Tibial nerve (tissue), 3 donors: Measurements from ENCODE around the gene MYO1D.
"Not testable (repeated sequence)": the region's sequence is repeated elsewhere in the genome, so short reads cannot be mapped to it uniquely, and the experiment has no call there.

Experiments used
- POLR2A ChIP-seq, 2 donors: fragments of 450-650 bp; IDR thresholded peaks; one replicate each; pipeline ENCODE4 v1.6.1; 2017; ENCODE audit warnings: antibody characterized with exemption in 2 of 2, mild to moderate bottlenecking in 2 of 2, moderate library complexity in 2 of 2
- TF ChIP-seq, protein P1 (sequence below), 5 experiments: fragments of 200-600 bp in 3 of 5; fragments of 450-650 bp in 2 of 5; sonication (generic) in 3 of 5; IDR thresholded peaks; one replicate each; pipeline ENCODE4 v1.5.1; 2016 to 2019; ENCODE audit warnings: antibody characterized with exemption in 5 of 5, mild to moderate bottlenecking in 3 of 5, moderate library complexity in 2 of 5

DNA sequence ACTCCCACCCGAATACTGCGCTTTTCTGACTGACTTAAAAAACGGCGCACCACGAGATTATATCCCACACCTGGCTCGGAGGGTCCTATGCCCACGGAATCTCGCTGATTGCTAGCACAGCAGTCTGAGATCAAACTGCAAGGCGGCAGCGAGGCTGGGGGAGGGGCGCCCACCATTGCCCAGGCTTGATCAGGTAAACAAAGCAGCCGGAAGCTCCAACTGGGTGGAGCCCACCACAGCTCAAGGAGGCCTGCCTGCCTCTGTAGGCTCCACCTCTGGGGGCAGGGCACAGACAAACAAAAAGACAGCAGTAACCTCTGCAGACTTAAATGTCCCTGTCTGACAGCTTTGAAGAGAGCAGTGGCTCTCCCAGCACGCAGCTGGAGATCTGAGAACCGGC, 10.5 kb upstream of the MYO1D start:
- not testable (repeated sequence) for TF ChIP-seq POLR2A (IDR thresholded peaks at IDR 0.05)
- TF ChIP-seq, protein P1, sequence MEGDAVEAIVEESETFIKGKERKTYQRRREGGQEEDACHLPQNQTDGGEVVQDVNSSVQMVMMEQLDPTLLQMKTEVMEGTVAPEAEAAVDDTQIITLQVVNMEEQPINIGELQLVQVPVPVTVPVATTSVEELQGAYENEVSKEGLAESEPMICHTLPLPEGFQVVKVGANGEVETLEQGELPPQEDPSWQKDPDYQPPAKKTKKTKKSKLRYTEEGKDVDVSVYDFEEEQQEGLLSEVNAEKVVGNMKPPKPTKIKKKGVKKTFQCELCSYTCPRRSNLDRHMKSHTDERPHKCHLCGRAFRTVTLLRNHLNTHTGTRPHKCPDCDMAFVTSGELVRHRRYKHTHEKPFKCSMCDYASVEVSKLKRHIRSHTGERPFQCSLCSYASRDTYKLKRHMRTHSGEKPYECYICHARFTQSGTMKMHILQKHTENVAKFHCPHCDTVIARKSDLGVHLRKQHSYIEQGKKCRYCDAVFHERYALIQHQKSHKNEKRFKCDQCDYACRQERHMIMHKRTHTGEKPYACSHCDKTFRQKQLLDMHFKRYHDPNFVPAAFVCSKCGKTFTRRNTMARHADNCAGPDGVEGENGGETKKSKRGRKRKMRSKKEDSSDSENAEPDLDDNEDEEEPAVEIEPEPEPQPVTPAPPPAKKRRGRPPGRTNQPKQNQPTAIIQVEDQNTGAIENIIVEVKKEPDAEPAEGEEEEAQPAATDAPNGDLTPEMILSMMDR (IDR thresholded peaks at IDR 0.05) = not testable (repeated sequence)
